Endothelial cell of umbilical vein (primary cell): ENCODE measurements around the gene TBC1D4. TPM values are rescaled to one million over a fixed set of nuclear protein-coding genes. Genes with fewer than 3 reads are reported as not detected.

ENCODE experiments used
- BruUV-seq: library from RNA; stranded (reverse); fragments of 400-500 nt; replicated peaks from 2 replicates; lab custom pipeline; 2021; lab: Mats Ljungman, UMichigan
- CTCF ChIA-PET: fragments of 300-600, 350-600 bp; sonication (Branson Sonifier 250); formaldehyde crosslinking; loops from one replicate; lab custom pipeline; 2021; ENCODE audit warnings: antibody characterized with exemption, inconsistent platforms; lab: Charles Lee
- POLR2A ChIA-PET: fragments of 300-600, 350-600 bp; sonication (Branson Sonifier 250); formaldehyde crosslinking; loops from one replicate; lab custom pipeline; 2021; ENCODE audit warnings: antibody characterized with exemption, inconsistent platforms; lab: Charles Lee
- DNase-seq: peaks from one replicate; pipeline ENCODE4 v3.0.0-alpha.2; 2011; ENCODE audit warnings: low read depth, low spot score
- FAIRE-seq: peaks from 2 replicates; lab custom pipeline; 2011; peaks lifted over from hg19 to GRCh38; lab: Jason Lieb, UNC
- H2AFZ ChIP-seq: 2 replicates; pipeline ENCODE4 v1.6.0; 2012; ENCODE audit warnings: low read depth, low read length, control low read depth, inconsistent platforms
- H3K27ac ChIP-seq: 2 replicates; pipeline ENCODE4 v1.5.1; 2011; ENCODE audit warnings: low read depth, mild to moderate bottlenecking, control low read depth, low read length, moderate library complexity; ENCODE audit not compliant: insufficient read depth
- H3K27me3 ChIP-seq, 2 experiments: 2 replicates each; pipeline versions ENCODE4 v1.6.0 to v1.6.1; 2011; ENCODE audit warnings: low read length in 2 of 2, mixed read lengths in 1 of 2; ENCODE audit not compliant: control insufficient read depth in 2 of 2, insufficient read depth in 2 of 2
- H3K36me3 ChIP-seq, 2 experiments: 2 replicates in 1 of 2; 3 replicates in 1 of 2; pipeline ENCODE4 v1.5.1; 2011; ENCODE audit warnings: low read length in 2 of 2, mild to moderate bottlenecking in 1 of 2, moderate library complexity in 1 of 2; ENCODE audit not compliant: control insufficient read depth in 2 of 2, insufficient read depth in 2 of 2; ENCODE audit errors: extremely low read depth in 1 of 2
- H3K4me1 ChIP-seq: 3 replicates; pipeline ENCODE4 v1.5.1; 2011; ENCODE audit warnings: mild to moderate bottlenecking, low read length; ENCODE audit not compliant: control insufficient read depth, insufficient read depth; ENCODE audit errors: extremely low read depth
- H3K4me2 ChIP-seq: 2 replicates; pipeline ENCODE4 v1.6.1; 2011; ENCODE audit warnings: low read length, control low read depth, mixed read lengths; ENCODE audit not compliant: insufficient read depth
- H3K4me3 ChIP-seq, 3 experiments: fragments of 200-600 bp in 1 of 3; sonication (generic), shearing (Covaris generic) in 1 of 3; replicated peaks in 1 of 3; 2 replicates each; pipeline ENCODE4 v1.5.1; 2011 to 2016; ENCODE audit warnings: control low read depth in 3 of 3, low read length in 3 of 3, mild to moderate bottlenecking in 2 of 3, inconsistent platforms in 1 of 3, low read depth in 1 of 3, moderate library complexity in 1 of 3; ENCODE audit not compliant: insufficient read depth in 1 of 3
- H3K79me2 ChIP-seq: 2 replicates; pipeline ENCODE4 v1.6.0; 2012; ENCODE audit warnings: low read length, inconsistent platforms; ENCODE audit not compliant: control insufficient read depth, insufficient read depth
- H3K9ac ChIP-seq: replicated peaks from 2 replicates; pipeline ENCODE3; 2011; ENCODE audit warnings: low read length, control low read depth; ENCODE audit not compliant: insufficient read depth; ENCODE audit errors: extremely low read depth
- H3K9me1 ChIP-seq: replicated peaks from 3 replicates; pipeline ENCODE4 v1.6.0; 2011; ENCODE audit warnings: mild to moderate bottlenecking, low read length; ENCODE audit not compliant: control insufficient read depth, insufficient read depth; ENCODE audit errors: extremely low read depth
- H3K9me3 ChIP-seq: replicated peaks from 2 replicates; pipeline ENCODE4 v1.5.1; 2012; ENCODE audit warnings: low read length, inconsistent platforms; ENCODE audit not compliant: control insufficient read depth, insufficient read depth
- H4K20me1 ChIP-seq: replicated peaks from 2 replicates; pipeline ENCODE3; 2011; ENCODE audit warnings: mild to moderate bottlenecking, low read length; ENCODE audit not compliant: control insufficient read depth, insufficient read depth; ENCODE audit errors: extremely low read depth
- EZH2 ChIP-seq: IDR thresholded peaks from 2 replicates; pipeline ENCODE4 v1.6.1; 2012; ENCODE audit warnings: borderline replicate concordance, low read depth, mild to moderate bottlenecking, moderate library complexity, low read length, inconsistent platforms; ENCODE audit not compliant: severe bottlenecking
- FOS ChIP-seq: IDR thresholded peaks from 2 replicates; pipeline ENCODE4 v1.6.1; 2011; ENCODE audit warnings: mild to moderate bottlenecking, low read length, moderate library complexity, borderline replicate concordance; ENCODE audit not compliant: insufficient read depth
- GATA2 ChIP-seq: IDR thresholded peaks from 2 replicates; pipeline ENCODE4 v1.7.0; 2011; ENCODE audit warnings: low read depth, mild to moderate bottlenecking, moderate library complexity, mixed read lengths, low read length; ENCODE audit not compliant: insufficient read length, insufficient read depth
- JUN ChIP-seq: IDR thresholded peaks from 2 replicates; pipeline ENCODE4 v1.6.1; 2011; ENCODE audit warnings: borderline replicate concordance, low read depth; ENCODE audit not compliant: insufficient read length, insufficient read depth
- MYC ChIP-seq: IDR thresholded peaks from one replicate; pipeline ENCODE4 v1.6.1; 2011; ENCODE audit warnings: mild to moderate bottlenecking, low read depth, low read length
- POLR2A ChIP-seq: IDR thresholded peaks from 2 replicates; pipeline ENCODE4 v1.6.1; 2012; ENCODE audit warnings: low read depth, mild to moderate bottlenecking, control low read depth, low read length
- POLR2AphosphoS5 ChIP-seq: IDR thresholded peaks from 2 replicates; pipeline ENCODE4 v1.6.1; 2012; ENCODE audit warnings: low read depth, mild to moderate bottlenecking, control low read depth, low read length, moderate library complexity; ENCODE audit not compliant: insufficient read depth
- dilution Hi-C: fragments of 300-500 bp; cut with MboI; formaldehyde crosslinking; loops from one replicate; pipeline ENCODE4 v1.15.0; 2019; ENCODE audit warnings: low sequenced_read_pairs; ENCODE audit not compliant: extremely low pct_ligation_motif_present
- intact Hi-C: fragments of 100-400 bp; cut with micrococcal nuclease; formaldehyde crosslinking; loops from one replicate; pipeline ENCODE4 v1.10.0; 2022
- polyA plus RNA-seq, 4 experiments: library from polyadenylated mRNA; depleted of rRNA in 3 of 4; stranded (reverse) in 3 of 4; unstranded in 1 of 4; fragments of >200 nt; gene quantifications; 2 replicates each; pipeline versions ENCODE4 v1.2.1 to v1.2.3, GENCODE V29; 2011 to 2012; ENCODE audit warnings: missing spikeins in 1 of 4
- total RNA-seq: library from RNA; stranded (reverse); gene quantifications from 2 replicates; pipeline ENCODE4 v1.2.3, GENCODE V29; 2021
- TF ChIP-seq, protein P1 (sequence below): IDR thresholded peaks from 2 replicates; pipeline ENCODE4 v1.6.1; 2011; ENCODE audit not compliant: insufficient read depth, insufficient read length
- TF ChIP-seq, protein P2 (sequence below), 2 donors: IDR thresholded peaks; 1 replicate in 1 of 2; 2 replicates in 1 of 2; pipeline ENCODE4 v1.5.1; 2011; ENCODE audit warnings: low read length in 2 of 2, mild to moderate bottlenecking in 2 of 2, moderate library complexity in 2 of 2, control low read depth in 1 of 2, inconsistent platforms in 1 of 2, low read depth in 1 of 2; ENCODE audit not compliant: insufficient read depth in 1 of 2; ENCODE audit errors: extremely low read depth in 1 of 2

TBC1D4 gene
- total and polyA plus RNA-seq, 2 donors (not counting 3 experiments of a cell fraction or from before 2014, with no cell fraction given): 58.3 to 81.0 TPM

DNA sequence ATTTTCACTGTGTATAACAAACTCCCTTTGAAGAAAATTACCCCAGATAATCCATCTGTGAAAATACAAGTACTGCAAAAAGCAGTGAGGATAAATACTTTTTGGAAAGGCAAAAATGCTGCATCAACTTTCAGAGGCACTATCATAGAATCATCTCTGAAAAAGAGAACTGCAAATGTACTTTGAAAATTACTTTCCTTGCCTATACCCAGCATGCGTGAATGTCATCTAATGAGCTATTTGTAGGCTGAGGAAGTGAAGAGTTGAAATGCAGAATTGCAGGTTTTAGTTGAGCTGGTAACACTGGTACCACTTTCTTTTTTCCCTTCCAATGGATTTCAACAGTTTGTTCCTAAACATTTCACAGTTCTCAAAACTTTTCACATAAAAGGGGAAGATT, 196.7 kb downstream of the TBC1D4 start:
- Histone ChIP-seq H3K4me1 (no peaks in the 10 kb centered on the region), H3K9me3 (no peaks in the 10 kb centered on the region), H4K20me1 (no peaks in the 10 kb centered on the region), H3K27me3 (no peaks in the 10 kb centered on the region), H3K27ac (no peak overlapping the region), H3K36me3 (peaks cover 12 to 35% of the 10 kb centered on the region in 2 experiments), H3K4me2 (no peak overlapping the region), H3K79me2 (no peaks in the 10 kb centered on the region), H3K9ac (no peak overlapping the region), H3K9me1 (no peaks in the 10 kb centered on the region), H3K4me3 (no peak overlapping the region), H2AFZ (no peak overlapping the region)
- ChIA-PET POLR2A (no interaction called here), CTCF (no interaction called here)
- BruUV-seq: TSS peak; percentile 28
- dilution Hi-C loops: no loop called here
- FAIRE-seq: no peak
- TF ChIP-seq GATA2 (no peak), POLR2A (no peak), POLR2AphosphoS5 (no peak), MYC (no peak), FOS (no peak), JUN (no peak), EZH2 (no peak)
- TF ChIP-seq, protein P1, sequence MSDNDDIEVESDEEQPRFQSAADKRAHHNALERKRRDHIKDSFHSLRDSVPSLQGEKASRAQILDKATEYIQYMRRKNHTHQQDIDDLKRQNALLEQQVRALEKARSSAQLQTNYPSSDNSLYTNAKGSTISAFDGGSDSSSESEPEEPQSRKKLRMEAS: no peak
- TF ChIP-seq, protein P2, sequence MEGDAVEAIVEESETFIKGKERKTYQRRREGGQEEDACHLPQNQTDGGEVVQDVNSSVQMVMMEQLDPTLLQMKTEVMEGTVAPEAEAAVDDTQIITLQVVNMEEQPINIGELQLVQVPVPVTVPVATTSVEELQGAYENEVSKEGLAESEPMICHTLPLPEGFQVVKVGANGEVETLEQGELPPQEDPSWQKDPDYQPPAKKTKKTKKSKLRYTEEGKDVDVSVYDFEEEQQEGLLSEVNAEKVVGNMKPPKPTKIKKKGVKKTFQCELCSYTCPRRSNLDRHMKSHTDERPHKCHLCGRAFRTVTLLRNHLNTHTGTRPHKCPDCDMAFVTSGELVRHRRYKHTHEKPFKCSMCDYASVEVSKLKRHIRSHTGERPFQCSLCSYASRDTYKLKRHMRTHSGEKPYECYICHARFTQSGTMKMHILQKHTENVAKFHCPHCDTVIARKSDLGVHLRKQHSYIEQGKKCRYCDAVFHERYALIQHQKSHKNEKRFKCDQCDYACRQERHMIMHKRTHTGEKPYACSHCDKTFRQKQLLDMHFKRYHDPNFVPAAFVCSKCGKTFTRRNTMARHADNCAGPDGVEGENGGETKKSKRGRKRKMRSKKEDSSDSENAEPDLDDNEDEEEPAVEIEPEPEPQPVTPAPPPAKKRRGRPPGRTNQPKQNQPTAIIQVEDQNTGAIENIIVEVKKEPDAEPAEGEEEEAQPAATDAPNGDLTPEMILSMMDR (IDR thresholded peaks at IDR 0.05; ENCODE audit: extremely low read depth in 1 of 2, insufficient read depth in 1 of 2, low read depth in 1 of 2, low read length in 2 of 2): no peak
- intact Hi-C loops: loop anchor here (1.0 kb wide), 1 partner anchor 8 kb away; no protein-coding TSS in a partner anchor
- no peak for DNase-seq
